ENCODE data around the gene ROMO1. TPM values are rescaled to one million over a fixed set of nuclear protein-coding genes. Genes with fewer than 3 reads are reported as not detected.
A peak's percentile ranks its signal among the peaks of the same experiment; 100 is the strongest.

ROMO1 gene
- total RNA-seq, 1 donor from 2014 or later, result 248 TPM

- H3K27me3 ChIP-seq, result no peaks in the 10 kb centered on the region
- peaks cover 56% of the 10 kb centered on the region for H3K4me1 ChIP-seq
- H3K27ac ChIP-seq, result no peak overlapping the region
- no peaks in the 10 kb centered on the region for H3K9me3 ChIP-seq
- no peak for DNase-seq (ENCODE audit: extremely low spot score in 2 of 2)
- H3K4me3 ChIP-seq, result no peak overlapping the region
- H3K36me3 ChIP-seq, result peaks cover 0 to 30% of the 10 kb centered on the region in 2 donors
- intact Hi-C loops (cut with DNase I), result no loop called here
- TF ChIP-seq POLR2AphosphoS5 (IDR thresholded peaks at IDR 0.05; ENCODE audit: insufficient read depth in 1 of 2, low read depth in 1 of 2) (no peak), CTCF (IDR thresholded peaks at IDR 0.05) (no peak), POLR2A (IDR thresholded peaks at IDR 0.05) (no peak)
These were observed 45.8 kb upstream of the ROMO1 start for GRCh38 chr20:35653430-35653734.

GRCh38 chr20:35653893-35654292 is 45.3 kb upstream of the ROMO1 start:
- TF ChIP-seq POLR2AphosphoS5 (IDR thresholded peaks at IDR 0.05; ENCODE audit: insufficient read depth in 1 of 2, low read depth in 1 of 2) (no peak), CTCF (IDR thresholded peaks at IDR 0.05) (no peak)
- no peaks in the 10 kb centered on the region for H3K27me3 ChIP-seq
- intact Hi-C loops (cut with DNase I), result no loop called here
- no peaks in the 10 kb centered on the region for H3K9me3 ChIP-seq
- H3K27ac ChIP-seq, result no peak overlapping the region
- peaks cover 56% of the 10 kb centered on the region for H3K4me1 ChIP-seq
- DNase-seq (ENCODE audit: extremely low spot score in 2 of 2), result no peak
- H3K4me3 ChIP-seq, result no peak overlapping the region
- peaks cover 0 to 30% of the 10 kb centered on the region in 2 donors for H3K36me3 ChIP-seq

GRCh38 chr20:35654415-35654814 is 44.8 kb upstream of the ROMO1 start:
- DNase-seq (ENCODE audit: extremely low spot score in 2 of 2), result no peak
- Histone ChIP-seq H3K4me3 (no peak overlapping the region), H3K9me3 (no peaks in the 10 kb centered on the region), H3K27me3 (no peaks in the 10 kb centered on the region), H3K27ac (no peak overlapping the region), H3K4me1 (peaks cover 56% of the 10 kb centered on the region), H3K36me3 (peaks cover 0 to 30% of the 10 kb centered on the region in 2 donors)
- TF ChIP-seq POLR2AphosphoS5 (IDR thresholded peaks at IDR 0.05; ENCODE audit: insufficient read depth in 1 of 2, low read depth in 1 of 2) (no peak), POLR2A (IDR thresholded peaks at IDR 0.05) (no peak), CTCF (IDR thresholded peaks at IDR 0.05) (no peak)
- intact Hi-C loops (cut with DNase I), result no loop called here

GRCh38 chr20:35657271-35657670 is 41.9 kb upstream of the ROMO1 start:
- Histone ChIP-seq H3K27me3 (no peaks in the 10 kb centered on the region), H3K4me3 (no peak overlapping the region), H3K4me1 (peaks cover 69% of the 10 kb centered on the region), H3K27ac (no peak overlapping the region), H3K9me3 (no peaks in the 10 kb centered on the region), H3K36me3 (peaks cover 0 to 30% of the 10 kb centered on the region in 2 donors)
- intact Hi-C loops (cut with DNase I), result no loop called here
- no peak for DNase-seq (ENCODE audit: extremely low spot score in 2 of 2)
- no peak for TF ChIP-seq POLR2AphosphoS5 (IDR thresholded peaks at IDR 0.05; ENCODE audit: insufficient read depth in 1 of 2, low read depth in 1 of 2)
- TF ChIP-seq CTCF (IDR thresholded peaks at IDR 0.05), result no peak

- no peak for DNase-seq (ENCODE audit: extremely low spot score in 2 of 2)
- no peaks in the 10 kb centered on the region for H3K9me3 ChIP-seq
- no peaks in the 10 kb centered on the region for H3K27me3 ChIP-seq
- no peaks in the 10 kb centered on the region for H3K36me3 ChIP-seq
- TF ChIP-seq CTCF (IDR thresholded peaks at IDR 0.05) (no peak), POLR2AphosphoS5 (IDR thresholded peaks at IDR 0.05; ENCODE audit: insufficient read depth in 1 of 2, low read depth in 1 of 2) (no peak), POLR2A (IDR thresholded peaks at IDR 0.05) (no peak)
- peaks cover 74% of the 10 kb centered on the region for H3K4me1 ChIP-seq
- intact Hi-C loops (cut with DNase I), result no loop called here
- H3K27ac ChIP-seq, result peak overlapping the region; percentile 37
- no peak overlapping the region for H3K4me3 ChIP-seq
These were observed 38.9 kb upstream of the ROMO1 start for GRCh38 chr20:35660122-35660937.

Data from vagina (tissue), 2 donors.